HG03439 (cell line): ENCODE results near the gene CCL2.

Experiments used
- ATAC-seq: cut with Tn5 transposase; IDR thresholded peaks from one replicate; pipeline ENCODE4 v1.9.1; 2021; ENCODE audit warnings: mild to moderate bottlenecking, moderate library complexity; ENCODE audit not compliant: unreplicated experiment

CCL2 gene

DNA sequence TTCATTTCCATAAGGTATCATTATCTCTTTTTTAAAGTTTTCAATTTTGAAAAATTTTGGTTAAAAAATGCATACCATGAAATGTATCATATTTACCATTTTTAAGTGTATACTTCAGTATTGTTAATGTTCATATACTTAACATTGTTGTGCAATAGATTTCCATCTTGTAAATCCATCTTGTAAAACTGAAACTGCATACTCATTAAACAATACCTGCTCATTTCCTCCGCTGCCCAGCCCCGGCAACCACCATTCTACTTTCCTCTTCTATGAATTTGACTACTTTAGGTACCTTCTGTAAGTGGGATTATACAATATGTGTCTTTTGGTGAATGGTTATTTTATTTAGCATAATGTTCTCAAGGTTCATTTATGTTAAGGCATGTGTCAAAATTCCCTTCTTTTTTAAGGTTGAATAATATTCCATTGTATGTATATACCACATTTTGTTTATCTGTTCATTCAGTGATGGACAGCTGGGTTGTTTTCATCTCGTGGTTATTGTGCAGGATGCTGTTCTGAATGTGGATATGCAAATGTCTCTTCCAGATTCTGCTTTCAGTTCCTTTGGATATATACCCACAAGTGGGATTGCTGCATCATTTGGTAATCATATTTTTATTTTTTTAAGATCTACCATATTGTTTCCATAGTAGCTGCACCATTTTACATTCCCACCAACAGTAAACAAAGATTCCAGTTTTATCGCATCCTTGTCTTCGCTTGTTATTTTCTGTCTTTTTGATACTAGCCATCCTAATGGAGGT, 6.7 kb downstream of the CCL2 start:
- no peak for ATAC-seq

DNA sequence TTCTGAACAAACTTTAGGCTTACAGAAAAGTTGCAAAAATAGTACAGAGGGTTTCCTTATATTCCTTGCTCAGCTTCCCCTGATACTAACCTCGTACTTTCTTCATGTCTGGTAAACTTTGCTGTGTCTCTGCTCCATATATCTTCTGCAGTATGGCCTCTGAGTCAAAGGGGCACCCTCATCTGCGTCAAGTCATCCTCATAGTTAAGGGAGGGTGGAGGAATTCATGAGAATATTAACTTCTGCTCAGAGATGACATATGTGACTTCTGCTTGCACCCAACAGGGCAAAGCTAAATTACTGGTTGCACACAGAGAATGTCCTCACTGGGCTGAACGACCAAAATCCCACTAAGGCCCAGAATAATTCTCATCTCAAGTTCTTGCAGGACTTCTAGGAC, 10.6 kb downstream of the CCL2 start:
- ATAC-seq, result no peak

DNA sequence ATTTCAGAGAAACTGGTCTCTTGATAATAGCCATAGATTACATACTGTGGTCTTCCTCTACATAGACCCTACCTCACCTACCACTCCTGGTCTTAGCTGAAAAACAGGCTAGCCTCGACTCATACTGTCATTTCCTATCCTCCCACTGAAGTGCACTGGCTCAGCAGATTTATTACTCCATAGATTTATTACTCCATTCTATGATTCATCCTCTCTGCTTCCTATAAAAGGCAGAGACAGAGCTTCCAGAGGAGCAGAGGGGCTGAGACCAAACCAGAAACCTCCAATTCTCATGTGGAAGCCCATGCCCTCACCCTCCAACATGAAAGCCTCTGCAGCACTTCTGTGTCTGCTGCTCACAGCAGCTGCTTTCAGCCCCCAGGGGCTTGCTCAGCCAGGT, 14.9 kb downstream of the CCL2 start, which contains the start of gene CCL7:
CCL7 (plus strand) TSS at position 253 of the 400 bp plus-strand sequence; CDS start at position 323, 70 bp downstream.
- ATAC-seq, result no peak

DNA sequence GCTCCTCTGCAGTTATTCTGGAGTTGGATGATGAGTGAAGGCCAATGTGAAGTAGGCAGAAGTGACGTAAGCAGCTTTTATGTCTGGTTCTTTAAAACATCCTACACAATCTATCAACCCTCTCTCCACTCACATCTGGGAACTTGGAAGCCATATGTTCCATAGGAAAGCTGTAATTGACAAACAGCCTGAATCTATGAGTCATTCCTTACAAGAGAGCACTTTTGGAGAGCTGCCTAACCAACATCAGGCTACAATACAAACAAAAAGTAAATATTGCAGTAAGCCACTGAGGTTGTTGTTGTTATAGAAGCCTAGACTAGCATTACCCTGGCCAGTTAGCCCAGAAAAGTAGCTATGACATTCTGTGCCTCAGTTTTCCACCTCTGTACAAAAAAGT, 20.8 kb downstream of the CCL2 start:
- no peak for ATAC-seq

DNA sequence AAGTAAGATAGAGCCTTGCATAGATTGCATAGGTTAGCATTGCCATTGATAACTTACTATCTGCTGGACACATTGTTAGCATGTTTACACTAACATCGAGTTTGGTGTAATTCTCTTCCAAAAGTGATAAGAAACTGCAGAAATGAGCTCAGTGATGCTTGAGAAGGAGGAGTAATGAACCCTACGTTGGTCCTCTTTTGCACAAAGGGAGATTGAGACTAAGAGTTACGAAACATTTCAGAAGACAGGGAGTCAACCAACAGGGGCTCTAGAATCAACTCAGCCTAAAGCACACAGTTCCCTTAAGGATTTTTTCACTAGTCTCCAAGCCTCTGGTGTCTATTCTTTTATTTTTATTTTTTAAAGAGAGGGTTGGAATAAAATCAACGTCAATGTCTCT, 21.7 kb downstream of the CCL2 start:
- no peak for ATAC-seq

DNA sequence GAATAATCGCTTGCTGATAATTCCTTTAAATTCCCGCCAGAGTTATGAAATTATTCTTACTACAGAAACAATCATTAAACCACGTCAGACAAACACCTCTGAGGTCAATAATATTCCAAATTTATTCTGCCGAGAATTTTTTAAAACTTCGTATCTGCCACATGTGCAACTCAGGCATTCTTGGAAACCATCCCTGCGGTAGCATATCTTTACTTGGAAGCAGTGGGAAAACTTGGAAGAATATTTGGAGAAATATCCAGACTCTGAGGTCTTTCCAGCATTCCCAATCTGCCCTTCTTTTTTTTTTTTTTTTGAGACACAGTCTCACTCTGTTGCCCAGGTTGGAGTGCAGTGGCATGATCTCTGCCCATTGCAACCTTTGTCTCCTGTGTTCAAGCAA, 28.5 kb downstream of the CCL2 start:
- ATAC-seq, result no peak

DNA sequence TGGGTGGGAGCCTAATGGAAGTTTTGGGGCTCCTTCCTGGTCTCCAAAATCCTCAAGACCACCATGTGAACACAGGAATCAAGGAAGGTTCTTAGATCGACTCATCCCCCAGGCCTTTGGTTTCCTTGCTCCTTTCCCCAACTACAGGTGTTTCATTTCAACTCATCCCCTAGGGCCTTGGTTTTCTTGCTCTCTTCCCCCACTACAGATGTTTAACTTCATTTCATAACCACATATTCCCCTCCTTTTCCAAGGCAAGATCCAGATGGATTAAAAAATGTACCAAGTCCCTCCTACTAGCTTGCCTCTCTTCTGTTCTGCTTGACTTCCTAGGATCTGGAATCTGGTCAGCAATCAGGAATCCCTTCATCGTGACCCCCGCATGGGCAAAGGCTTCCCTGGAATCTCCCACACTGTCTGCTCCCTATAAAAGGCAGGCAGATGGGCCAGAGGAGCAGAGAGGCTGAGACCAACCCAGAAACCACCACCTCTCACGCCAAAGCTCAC, 30.3 kb downstream of the CCL2 start, which contains the start of gene CCL11:
CCL11 (plus strand) TSS at position 457 of the 507 bp plus-strand sequence. CDS start 67 bp downstream, outside the sequence.
- no peak for ATAC-seq

DNA sequence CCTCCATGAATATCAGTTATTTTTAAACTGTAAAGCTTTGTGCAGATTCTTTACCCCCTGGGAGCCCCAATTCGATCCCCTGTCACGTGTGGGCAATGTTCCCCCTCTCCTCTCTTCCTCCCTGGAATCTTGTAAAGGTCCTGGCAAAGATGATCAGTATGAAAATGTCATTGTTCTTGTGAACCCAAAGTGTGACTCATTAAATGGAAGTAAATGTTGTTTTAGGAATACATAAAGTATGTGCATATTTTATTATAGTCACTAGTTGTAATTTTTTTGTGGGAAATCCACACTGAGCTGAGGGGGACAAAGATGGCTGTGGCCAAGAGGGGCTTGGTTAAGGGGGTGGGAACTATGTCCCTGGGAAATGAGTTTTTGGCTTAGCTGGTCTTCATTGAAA, 32.8 kb downstream of the CCL2 start:
- ATAC-seq, result no peak

DNA sequence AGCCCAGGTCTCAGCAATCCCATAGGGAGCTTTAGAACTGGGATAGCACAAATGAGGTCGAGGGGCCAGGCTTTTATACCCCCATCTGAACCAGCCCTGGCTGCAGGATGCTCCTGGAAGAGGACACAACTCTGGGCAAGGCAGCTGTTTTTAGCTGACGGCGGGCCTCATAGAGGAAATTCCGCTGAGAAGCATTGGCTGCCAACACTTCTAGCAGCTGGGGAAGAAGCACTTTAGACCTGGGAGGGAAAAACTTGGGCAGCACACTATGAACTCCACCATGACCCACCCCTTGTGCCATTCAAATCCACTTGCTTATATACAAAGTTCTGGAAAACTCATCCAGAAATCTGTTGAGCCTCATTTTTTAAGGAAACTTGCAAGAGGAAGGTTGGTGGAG, 35.5 kb downstream of the CCL2 start:
- no peak for ATAC-seq

DNA sequence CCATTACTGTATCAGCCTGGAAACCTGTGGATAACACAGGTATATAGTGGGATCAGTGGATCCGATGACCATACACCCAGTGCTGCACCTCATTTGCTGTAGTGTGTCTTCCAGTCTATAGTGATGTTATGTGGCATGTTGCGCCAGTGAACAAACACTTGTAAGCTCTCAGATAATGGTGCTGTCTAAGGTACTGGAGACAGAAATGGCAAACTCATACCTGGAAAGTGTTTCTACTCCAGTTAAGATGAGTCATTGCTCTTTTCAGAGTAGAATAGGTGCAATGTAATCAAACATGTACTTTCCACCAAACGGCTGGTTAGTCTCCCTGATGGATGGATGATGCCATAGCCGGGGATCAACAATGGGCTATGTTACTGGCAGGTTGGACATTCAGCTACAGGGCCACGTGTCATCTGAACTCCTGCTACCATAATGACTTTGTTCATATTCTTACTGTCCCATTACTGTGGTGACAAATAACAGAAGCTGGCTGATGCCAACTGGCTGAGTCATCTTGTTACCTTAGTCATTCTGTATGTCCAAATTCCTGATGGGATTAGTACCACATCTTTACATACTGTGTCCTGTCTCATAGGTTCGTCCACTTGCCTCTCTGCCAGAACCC, 36.8 kb downstream of the CCL2 start:
- no peak for ATAC-seq

DNA sequence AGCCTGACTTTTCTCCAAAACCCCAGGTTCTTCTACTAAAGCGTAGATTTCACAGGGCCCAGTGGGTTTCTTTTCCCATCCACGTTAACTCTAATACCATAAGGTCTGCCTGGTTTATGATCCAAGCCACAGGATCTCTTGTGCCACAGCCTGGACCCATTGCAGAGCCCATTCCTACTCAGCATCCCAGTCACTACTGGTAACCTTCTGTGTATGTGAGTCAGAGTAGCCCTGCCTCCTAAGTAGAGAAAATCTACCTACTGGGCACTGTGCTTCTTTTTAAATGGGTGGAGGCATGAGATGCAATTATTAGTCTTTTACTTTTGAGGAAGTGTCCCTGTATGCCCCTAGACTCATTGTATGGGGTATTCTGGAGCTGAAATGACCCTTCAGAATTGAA, 43.9 kb downstream of the CCL2 start:
- ATAC-seq, result no peak

DNA sequence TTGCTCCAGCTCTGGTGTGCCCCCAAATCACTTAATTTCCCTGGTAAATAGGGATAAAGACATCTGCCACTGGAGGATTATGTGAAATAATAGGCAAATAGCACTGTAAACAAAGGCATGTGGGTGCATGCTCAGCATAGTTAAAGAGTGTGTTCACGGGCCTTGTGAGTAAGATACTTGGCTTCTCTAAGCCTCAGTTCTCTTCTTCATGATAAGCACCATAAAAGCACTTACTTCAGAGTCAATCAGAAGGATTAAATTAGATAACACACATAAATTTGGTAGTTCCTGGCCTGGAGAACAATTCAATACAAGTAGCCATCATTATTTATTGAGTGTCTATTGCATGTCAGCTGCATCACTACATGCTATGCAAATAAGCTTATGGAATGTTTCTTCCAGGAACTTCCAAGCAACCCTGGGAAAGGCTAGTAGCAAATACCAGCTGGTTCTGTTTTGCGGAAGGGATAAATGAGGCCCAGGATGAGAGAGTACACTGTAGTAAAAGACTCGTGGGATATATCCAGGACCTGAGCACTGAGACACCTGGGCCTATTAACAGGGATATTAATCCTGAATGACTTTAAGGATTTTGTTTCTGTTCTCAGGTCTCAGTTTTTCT, 45.0 kb downstream of the CCL2 start:
- ATAC-seq, result no peak

DNA sequence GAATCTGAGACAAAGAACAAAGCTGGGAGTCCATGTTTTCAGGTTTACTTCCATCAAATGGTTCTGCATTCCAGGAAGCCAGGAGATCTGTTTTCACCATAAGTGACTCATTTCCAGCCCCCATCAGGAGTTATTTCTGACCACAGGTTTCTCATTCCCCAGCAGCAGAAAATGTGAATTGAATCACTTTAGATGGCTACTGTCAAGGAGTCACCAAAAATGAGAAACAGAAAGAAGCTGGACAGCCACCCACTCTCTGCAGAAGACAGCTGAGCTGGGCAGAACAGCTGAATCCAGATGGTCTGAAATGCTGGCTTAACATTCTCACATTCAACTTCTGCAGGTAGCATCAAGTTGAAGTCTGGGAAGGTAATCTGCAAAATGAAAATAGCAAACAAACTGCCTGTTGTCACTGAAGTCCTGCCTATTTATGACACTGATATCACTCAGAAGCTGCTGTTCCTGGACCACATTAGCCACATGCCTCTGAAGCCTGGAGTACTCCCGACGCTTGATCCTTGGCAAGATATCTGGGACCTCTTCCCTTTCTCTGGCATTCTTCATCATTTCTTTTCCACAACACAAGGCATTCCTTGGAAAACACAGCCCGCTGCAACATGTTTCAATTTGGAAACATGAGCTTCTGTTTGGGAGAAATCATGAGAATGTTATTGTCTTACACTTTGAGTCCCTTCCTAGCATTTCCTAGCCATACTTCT, 45.7 kb downstream of the CCL2 start:
- no peak for ATAC-seq

DNA sequence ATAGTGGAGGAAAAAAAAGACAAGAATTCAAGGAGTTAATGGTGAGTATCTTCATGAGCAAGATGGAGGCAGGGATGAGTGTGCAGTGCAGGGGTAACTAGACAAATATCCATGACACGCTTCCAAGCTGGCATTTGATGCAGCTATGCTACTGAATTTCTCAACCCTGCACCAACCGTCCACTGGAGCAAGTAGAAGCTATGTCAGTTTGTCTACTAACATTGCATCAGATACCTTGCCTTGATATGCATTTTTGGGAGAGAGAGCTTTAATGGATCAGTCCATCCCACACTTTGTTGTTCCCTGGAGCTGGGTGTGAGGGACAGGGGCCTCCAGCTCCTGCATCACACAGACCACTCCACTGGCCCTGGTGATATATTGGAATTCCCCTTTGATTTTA, 46.9 kb downstream of the CCL2 start:
- ATAC-seq, result no peak

DNA sequence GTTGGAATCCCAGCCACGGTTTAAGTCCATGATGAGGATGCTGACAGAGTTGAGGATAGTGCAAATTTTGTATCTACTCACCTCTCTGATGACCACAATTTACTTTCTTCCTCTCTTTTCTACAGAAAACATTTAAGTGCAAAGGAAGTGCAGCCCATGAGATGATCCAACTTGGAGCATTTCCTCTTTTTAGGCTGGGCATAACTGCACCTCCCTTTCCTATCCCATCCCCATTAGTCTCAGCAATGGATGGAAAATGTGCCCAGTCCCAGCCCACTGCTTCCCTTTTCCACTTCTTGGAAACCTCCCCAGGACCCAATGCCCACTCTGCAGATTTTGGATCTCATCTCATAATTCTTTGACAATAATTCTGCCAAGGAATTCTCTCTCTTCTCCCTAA, 47.6 kb downstream of the CCL2 start:
- no peak for ATAC-seq

DNA sequence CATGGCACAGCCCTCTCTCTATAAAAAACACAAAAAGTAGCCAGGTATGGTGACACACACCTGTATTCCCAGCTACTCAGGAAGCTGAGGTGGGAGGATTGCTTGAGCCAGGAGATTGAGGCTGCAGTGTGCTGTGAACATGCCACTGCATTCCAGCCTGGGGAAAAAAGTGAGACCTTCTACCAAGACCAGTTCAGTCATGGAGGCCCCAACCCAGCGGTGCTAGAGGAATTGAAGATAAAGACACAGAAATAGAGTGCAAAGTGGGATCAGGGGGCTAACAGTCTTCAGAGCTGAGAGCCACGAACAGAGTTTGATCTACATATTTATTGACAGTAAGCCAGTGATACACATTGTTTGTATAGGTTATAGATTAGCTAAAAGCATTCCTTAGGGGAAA, 48.5 kb downstream of the CCL2 start:
- no peak for ATAC-seq

DNA sequence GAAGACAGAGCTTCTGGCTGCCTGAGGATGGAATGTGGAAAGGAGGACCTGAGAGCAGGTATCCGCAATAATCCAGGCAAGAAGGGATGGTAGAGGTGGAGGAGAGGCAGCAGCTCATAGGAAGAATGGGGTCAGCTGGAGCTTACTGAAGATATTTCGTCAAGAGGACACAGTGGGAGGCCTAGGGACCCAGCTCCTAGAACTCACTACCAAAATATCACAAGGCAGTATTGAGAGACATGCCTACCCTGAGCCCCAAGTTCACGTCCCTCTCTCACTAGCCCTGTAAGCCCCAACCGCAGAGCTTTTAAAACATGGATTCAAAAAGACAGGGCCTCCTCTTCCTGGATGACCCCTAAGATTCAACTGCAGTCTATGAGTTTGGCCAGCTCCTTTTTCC, 50.0 kb downstream of the CCL2 start:
- no peak for ATAC-seq

DNA sequence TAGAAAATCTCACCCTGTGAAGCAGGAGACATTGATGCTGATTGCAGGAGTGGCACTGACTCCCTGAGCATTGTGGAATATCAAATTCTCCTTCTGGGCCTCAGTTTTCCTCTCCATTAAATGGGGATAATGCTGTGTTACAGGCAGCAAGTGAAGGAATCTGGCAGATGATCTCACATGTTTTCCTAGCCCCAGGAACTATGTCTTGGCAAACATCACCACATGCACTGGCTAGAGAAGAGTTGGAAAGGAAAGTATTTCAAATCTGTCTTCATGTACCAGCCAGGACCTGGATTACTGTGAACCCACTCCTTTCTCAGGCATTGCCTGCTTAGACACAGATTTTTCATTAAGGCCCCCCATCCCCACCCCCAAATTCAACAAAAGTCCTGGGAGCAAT, 50.5 kb downstream of the CCL2 start:
- no peak for ATAC-seq

DNA sequence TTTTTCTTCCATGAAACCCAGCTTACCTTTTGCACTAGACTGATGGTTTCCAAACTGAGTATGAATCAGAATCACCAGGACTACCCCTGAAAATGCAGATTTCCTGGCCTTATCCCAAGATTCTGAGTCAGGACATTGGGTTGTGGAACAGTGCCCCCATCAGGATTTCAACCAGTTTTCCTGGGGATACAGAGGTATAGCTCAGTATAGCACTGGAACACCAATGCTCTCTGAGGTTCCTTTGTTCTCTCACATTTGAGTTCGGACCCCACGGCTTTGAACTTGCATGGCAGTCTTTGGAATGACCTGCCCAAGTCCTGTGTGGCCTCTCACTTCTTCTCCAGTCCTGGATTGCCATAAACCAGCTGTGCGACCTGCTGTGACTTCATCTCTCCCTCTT, 51.4 kb downstream of the CCL2 start:
- no peak for ATAC-seq
